SU-DHL-6 (cell line): ENCODE measurements around the gene STARD7.

ENCODE experiments used
- CTCF ChIP-seq: fragments of 200-600 bp; sonication (generic); IDR thresholded peaks from one replicate; pipeline ENCODE4 v1.5.1; 2017; ENCODE audit warnings: antibody characterized with exemption, mild to moderate bottlenecking, low read length, moderate library complexity; ENCODE audit not compliant: insufficient read depth, poor library complexity, severe bottlenecking
- EZH2phosphoT487 ChIP-seq: fragments of 200-600 bp; sonication (generic), shearing (Covaris generic); conservative IDR thresholded peaks from 2 replicates; pipeline ENCODE4 v1.6.1; 2018; ENCODE audit warnings: mild to moderate bottlenecking, antibody characterized with exemption, low read length, moderate library complexity, mixed read lengths

DNA sequence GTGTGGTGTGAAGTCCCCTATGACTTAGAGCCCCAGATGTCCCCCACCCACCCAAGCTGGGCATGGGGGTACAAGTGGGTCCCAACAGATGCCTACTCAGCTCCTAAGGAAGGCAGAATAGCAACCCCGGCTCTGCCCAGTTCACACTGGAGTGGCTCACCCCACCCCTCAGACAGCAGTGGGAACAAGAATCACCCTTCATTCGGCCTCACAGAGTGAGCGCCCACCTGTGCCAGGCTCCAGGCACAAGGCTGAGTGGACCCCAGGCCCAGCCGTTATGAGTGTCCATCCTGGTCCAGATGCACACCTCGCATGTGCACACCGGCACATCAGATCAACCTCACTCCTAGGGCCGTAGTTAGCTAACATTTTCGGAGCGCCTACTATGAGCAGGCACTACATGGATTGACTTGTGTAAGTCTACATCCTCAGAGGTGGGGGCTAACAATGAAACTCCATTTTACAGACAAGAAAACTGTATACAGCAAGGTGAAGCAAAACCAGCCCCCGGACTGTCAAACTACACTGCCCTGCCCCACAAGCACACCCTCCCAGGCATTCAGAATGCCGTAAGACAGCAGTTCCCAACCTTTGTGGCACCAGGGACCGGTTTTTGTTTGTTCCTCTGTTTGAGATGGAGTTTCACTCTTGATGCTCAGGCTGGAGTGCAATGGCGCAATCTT lies 67.5 kb downstream of the STARD7 start:
- no peak for TF ChIP-seq CTCF
- TF ChIP-seq EZH2phosphoT487 = no peak
